Glutamatergic neuron (in vitro differentiated cells): Measurements from ENCODE around the gene LCN10. TPM values are rescaled to one million over a fixed set of nuclear protein-coding genes. Genes with fewer than 3 reads are reported as not detected.
A peak's percentile ranks its signal among the peaks of the same experiment; 100 is the strongest.

Experiments used
- DNase-seq: peaks from one replicate; pipeline ENCODE4 v3.0.0; 2022
- H3K27ac Mint-ChIP-seq: one replicate; pipeline ENCODE4 v1.8.0; 2020; ENCODE audit warnings: mild to moderate bottlenecking, mixed read lengths, inconsistent platforms; ENCODE audit not compliant: unreplicated experiment
- H3K27me3 Mint-ChIP-seq: one replicate; pipeline ENCODE4 v1.8.0; 2020; ENCODE audit warnings: mild to moderate bottlenecking, moderate library complexity, mixed read lengths, inconsistent platforms; ENCODE audit not compliant: unreplicated experiment
- H3K36me3 Mint-ChIP-seq: one replicate; pipeline ENCODE4 v1.8.0; 2020; ENCODE audit warnings: mild to moderate bottlenecking, mixed read lengths, inconsistent platforms; ENCODE audit not compliant: unreplicated experiment
- H3K4me1 Mint-ChIP-seq: one replicate; pipeline ENCODE4 v1.8.0; 2020; ENCODE audit warnings: mild to moderate bottlenecking, low read depth, mixed read lengths, inconsistent platforms; ENCODE audit not compliant: unreplicated experiment
- H3K4me3 Mint-ChIP-seq: one replicate; pipeline ENCODE4 v1.8.0; 2020; ENCODE audit warnings: mild to moderate bottlenecking, mixed read lengths, inconsistent platforms; ENCODE audit not compliant: unreplicated experiment
- H3K9me3 Mint-ChIP-seq: one replicate; pipeline ENCODE4 v1.8.0; 2020; ENCODE audit warnings: mild to moderate bottlenecking, moderate library complexity, mixed read lengths, inconsistent platforms; ENCODE audit not compliant: unreplicated experiment
- CTCF ChIP-seq: fragments of 200-600 bp; sonication (generic); IDR thresholded peaks from one replicate; pipeline ENCODE4 v1.5.0; 2021; ENCODE audit not compliant: partially characterized antibody, unreplicated experiment
- microRNA-seq: library from miRNA; unstranded; fragments of <30 nt; microRNA quantifications from one replicate; pipeline ENCODE4, GENCODE V29; 2020; ENCODE audit not compliant: unreplicated experiment
- total RNA-seq: library from RNA; stranded (reverse); fragmentation: NEBNext Ultra II Directional; extraction: Animal tissue kit (Norgen Biotek cat#: 25700); gene quantifications from one replicate; pipeline ENCODE4 v1.2.1, GENCODE V29; 2021; ENCODE audit not compliant: unreplicated experiment

Gene LCN10
- total RNA-seq, 1 donor from 2014 or later = not detected

GRCh38 chr9:136689108-136689460, 53.7 kb downstream of the LCN10 start:
- no peak for TF ChIP-seq CTCF
- no peak for DNase-seq
- no peaks in the 10 kb centered on the region for H3K36me3 Mint-ChIP-seq
- H3K27me3 Mint-ChIP-seq = peaks cover 5% of the 10 kb centered on the region
- no peak overlapping the region for H3K27ac Mint-ChIP-seq
- H3K4me1 Mint-ChIP-seq = peaks cover 13% of the 10 kb centered on the region
- H3K9me3 Mint-ChIP-seq = no peaks in the 10 kb centered on the region
- no peak overlapping the region for H3K4me3 Mint-ChIP-seq

GRCh38 chr9:136688274-136689107, 54.2 kb downstream of the LCN10 start:
- no peaks in the 10 kb centered on the region for H3K9me3 Mint-ChIP-seq
- peaks cover 16% of the 10 kb centered on the region for H3K4me1 Mint-ChIP-seq
- peak; percentile 41 for DNase-seq
- H3K27ac Mint-ChIP-seq = peak overlapping the region; percentile 56
- peaks cover 5% of the 10 kb centered on the region for H3K27me3 Mint-ChIP-seq
- peak overlapping the region; percentile 61 for H3K4me3 Mint-ChIP-seq
- no peaks in the 10 kb centered on the region for H3K36me3 Mint-ChIP-seq
- no peak for TF ChIP-seq CTCF

Small RNA genes within 50 kb of the gene (microRNA-seq; reads per million reads assigned to microRNA genes)
- not detected for gene MIR6722

Other genes starting within 250 kb of the LCN10 start
- gene NOTCH1, start 196.9 kb downstream of the LCN10 start, total RNA-seq = 64.2 TPM
- 8.1 TPM for gene EGFL7, start 80.0 kb downstream of the LCN10 start, total RNA-seq
- 72.8 TPM for gene AGPAT2, start 55.5 kb downstream of the LCN10 start, total RNA-seq
- gene DIPK1B, start 30.4 kb downstream of the LCN10 start, total RNA-seq = 71.3 TPM
- not detected for gene LCN6, start 5.6 kb upstream of the LCN10 start, total RNA-seq
- not detected for gene LCN8, start 15.3 kb upstream of the LCN10 start, total RNA-seq
- 1.9 TPM for gene LCN15, start 21.6 kb upstream of the LCN10 start, total RNA-seq
- 46.1 TPM for gene TMEM141, start 48.4 kb upstream of the LCN10 start, total RNA-seq
- gene CCDC183, start 53.4 kb upstream of the LCN10 start, total RNA-seq = 20.0 TPM
- 149 TPM for gene RABL6, start 65.0 kb upstream of the LCN10 start, total RNA-seq
- 15.3 TPM for gene AJM1, start 99.5 kb upstream of the LCN10 start, total RNA-seq
- gene PHPT1, start 106.5 kb upstream of the LCN10 start, total RNA-seq = 101 TPM
- 17.6 TPM for gene MAMDC4, start 109.4 kb upstream of the LCN10 start, total RNA-seq
- gene EDF1, start 123.4 kb upstream of the LCN10 start, total RNA-seq = 343 TPM
- gene TRAF2, start 143.6 kb upstream of the LCN10 start, total RNA-seq = 27.3 TPM
- gene FBXW5, start 201.8 kb upstream of the LCN10 start, total RNA-seq = 77.9 TPM
- gene C8G, start 202.3 kb upstream of the LCN10 start, total RNA-seq = 14.5 TPM
- 2.9 TPM for gene LCN12, start 209.3 kb upstream of the LCN10 start, total RNA-seq
- gene PTGDS, start 234.6 kb upstream of the LCN10 start, total RNA-seq = not detected
- not detected for gene LCNL1, start 240.1 kb upstream of the LCN10 start, total RNA-seq
- 50.7 TPM for gene PAXX, start 249.5 kb upstream of the LCN10 start, total RNA-seq